Measurements from ENCODE around the gene TXNL1.

Gene TXNL1

GRCh38 chr18:56565551-56566345 lies 72.6 kb downstream of the TXNL1 start:
- no peak for TF ChIP-seq CTCF (IDR thresholded peaks at IDR 0.05; ENCODE audit: low read depth, low read length)
- in situ Hi-C loops (cut with HindIII; ENCODE audit: low sequenced_read_pairs), result no loop called here
- peak; percentile 43 for DNase-seq (ENCODE audit: low read depth, low spot score)
- no peak overlapping the region for H3K4me3 ChIP-seq (ENCODE audit: low read depth, low read length)

GRCh38 chr18:56565046-56565445 lies 73.3 kb downstream of the TXNL1 start:
- H3K4me3 ChIP-seq (ENCODE audit: low read depth, low read length), result no peak overlapping the region
- DNase-seq (ENCODE audit: low read depth, low spot score), result no peak
- TF ChIP-seq CTCF (IDR thresholded peaks at IDR 0.05; ENCODE audit: low read depth, low read length), result no peak
- in situ Hi-C loops (cut with HindIII; ENCODE audit: low sequenced_read_pairs), result no loop called here

- TF ChIP-seq CTCF (IDR thresholded peaks at IDR 0.05; ENCODE audit: low read depth, low read length), result peak; percentile 34
- in situ Hi-C loops (cut with HindIII; ENCODE audit: low sequenced_read_pairs), result no loop called here
- DNase-seq (ENCODE audit: low read depth, low spot score), result no peak
These were observed 74.8 kb downstream of the TXNL1 start for GRCh38 chr18:56563568-56563967.

GRCh38 chr18:56562479-56562878 lies 75.9 kb downstream of the TXNL1 start:
- no peak for DNase-seq (ENCODE audit: low read depth, low spot score)
- in situ Hi-C loops (cut with HindIII; ENCODE audit: low sequenced_read_pairs), result no loop called here
- H3K4me3 ChIP-seq (ENCODE audit: low read depth, low read length), result no peak overlapping the region
- no peak for TF ChIP-seq CTCF (IDR thresholded peaks at IDR 0.05; ENCODE audit: low read depth, low read length)

More at GRCh38 chr18:56563568-56563967, 74.8 kb downstream of the TXNL1 start:
- H3K4me3 ChIP-seq (ENCODE audit: low read depth, low read length), result no peak overlapping the region

GRCh38 chr18:56560992-56561391 lies 77.4 kb downstream of the TXNL1 start:
- DNase-seq (ENCODE audit: low read depth, low spot score), result no peak
- in situ Hi-C loops (cut with HindIII; ENCODE audit: low sequenced_read_pairs), result no loop called here
- TF ChIP-seq CTCF (IDR thresholded peaks at IDR 0.05; ENCODE audit: low read depth, low read length), result no peak
- H3K4me3 ChIP-seq (ENCODE audit: low read depth, low read length), result no peak overlapping the region

- TF ChIP-seq CTCF (IDR thresholded peaks at IDR 0.05; ENCODE audit: low read depth, low read length), result no peak
- no peak overlapping the region for H3K4me3 ChIP-seq (ENCODE audit: low read depth, low read length)
- no peak for DNase-seq (ENCODE audit: low read depth, low spot score)
- in situ Hi-C loops (cut with HindIII; ENCODE audit: low sequenced_read_pairs), result no loop called here
These were observed 79.3 kb downstream of the TXNL1 start for GRCh38 chr18:56559044-56559443.
